Keratinocyte (primary cell): ENCODE data around the gene UBE2R2. TPM values are rescaled to one million over a fixed set of nuclear protein-coding genes. Genes with fewer than 3 reads are reported as not detected.

Experiments used
- DNase-seq: peaks from one replicate; pipeline ENCODE4 v3.0.0-alpha.2; 2011; ENCODE audit warnings: low read depth, missing footprints, low spot score
- FAIRE-seq: peaks from 2 replicates; lab custom pipeline; 2011; peaks lifted over from hg19 to GRCh38; lab: Jason Lieb, UNC
- H2AFZ ChIP-seq: 2 replicates; pipeline ENCODE4 v1.6.0; 2012; ENCODE audit warnings: low read length, control low read depth, inconsistent platforms; ENCODE audit not compliant: control insufficient read depth
- H3K27ac ChIP-seq: 2 replicates; pipeline ENCODE4 v1.5.1; 2011; ENCODE audit warnings: low read length; ENCODE audit not compliant: control insufficient read depth, insufficient read depth
- H3K27me3 ChIP-seq: 3 replicates; pipeline ENCODE4 v1.6.0; 2011; ENCODE audit warnings: low read length; ENCODE audit not compliant: control insufficient read depth, insufficient read depth; ENCODE audit errors: extremely low read depth
- H3K36me3 ChIP-seq, 2 experiments: 2 replicates in 1 of 2; 3 replicates in 1 of 2; pipeline ENCODE4 v1.5.1; 2011; ENCODE audit warnings: low read length in 2 of 2, mild to moderate bottlenecking in 1 of 2; ENCODE audit not compliant: control insufficient read depth in 2 of 2, insufficient read depth in 2 of 2; ENCODE audit errors: extremely low read depth in 1 of 2
- H3K4me1 ChIP-seq: 3 replicates; pipeline ENCODE4 v1.5.1; 2011; ENCODE audit warnings: low read length; ENCODE audit not compliant: control insufficient read depth, insufficient read depth; ENCODE audit errors: extremely low read depth
- H3K4me2 ChIP-seq: 3 replicates; pipeline ENCODE4 v1.6.0; 2011; ENCODE audit warnings: low read depth, low read length; ENCODE audit not compliant: control insufficient read depth, insufficient read depth; ENCODE audit errors: extremely low read depth
- H3K4me3 ChIP-seq, 3 experiments: fragments of 200-600 bp in 1 of 3; sonication (generic) in 1 of 3; 2 replicates in 2 of 3; 3 replicates in 1 of 3; pipeline ENCODE4 v1.5.1; 2011 to 2016; ENCODE audit warnings: low read length in 3 of 3, mild to moderate bottlenecking in 3 of 3, control low read depth in 2 of 3, inconsistent platforms in 1 of 3, low read depth in 1 of 3, mixed read lengths in 1 of 3, mixed run types in 1 of 3, moderate library complexity in 1 of 3; ENCODE audit not compliant: control insufficient read depth in 2 of 3, insufficient read depth in 2 of 3; ENCODE audit errors: extremely low read depth in 1 of 3
- H3K79me2 ChIP-seq: 2 replicates; pipeline ENCODE4 v1.6.0; 2012; ENCODE audit warnings: low read length; ENCODE audit not compliant: control insufficient read depth, insufficient read depth
- H3K9ac ChIP-seq: 3 replicates; pipeline ENCODE4 v1.6.0; 2011; ENCODE audit warnings: low read length; ENCODE audit not compliant: control insufficient read depth, insufficient read depth; ENCODE audit errors: extremely low read depth
- H3K9me1 ChIP-seq: 3 replicates; pipeline ENCODE4 v1.6.0; 2011; ENCODE audit warnings: low read length; ENCODE audit not compliant: control insufficient read depth, insufficient read depth; ENCODE audit errors: extremely low read depth
- H3K9me3 ChIP-seq: 2 replicates; pipeline ENCODE4 v1.5.1; 2012; ENCODE audit warnings: low read depth, low read length; ENCODE audit not compliant: control insufficient read depth
- H4K20me1 ChIP-seq: 3 replicates; pipeline ENCODE4 v1.6.0; 2011; ENCODE audit warnings: low read length; ENCODE audit not compliant: control insufficient read depth, insufficient read depth; ENCODE audit errors: extremely low read depth
- EZH2 ChIP-seq: IDR thresholded peaks from one replicate; pipeline ENCODE4 v1.6.1; 2012; ENCODE audit warnings: inconsistent platforms, mild to moderate bottlenecking, low read length, moderate library complexity
- dilution Hi-C: fragments of 300-500 bp; cut with MboI; formaldehyde crosslinking; loops from one replicate; pipeline ENCODE4 v1.7.0; 2020; ENCODE audit warnings: low sequenced_read_pairs; ENCODE audit not compliant: extremely low pct_ligation_motif_present
- polyA plus RNA-seq, 5 experiments: library from polyadenylated mRNA; depleted of rRNA in 3 of 5; stranded (reverse) in 3 of 5; stranded (forward) in 1 of 5; unstranded in 1 of 5; fragments of >200 nt; gene quantifications; 1 replicate in 1 of 5; 2 replicates in 3 of 5; 3 replicates in 1 of 5; pipeline versions ENCODE4 v1.2.1 to v1.2.3, GENCODE V29; 2011 to 2012; ENCODE audit warnings: missing spikeins in 2 of 5, low read depth in 1 of 5, low replicate concordance in 1 of 5
- TF ChIP-seq, protein P1 (sequence below), 3 experiments: IDR thresholded peaks in 1 of 3; conservative IDR thresholded peaks in 1 of 3; optimal IDR thresholded peaks in 1 of 3; 2 replicates in 2 of 3; 3 replicates in 1 of 3; pipeline versions ENCODE3 to v1.5.1; 2011; ENCODE audit warnings: low read length in 3 of 3, mild to moderate bottlenecking in 3 of 3, moderate library complexity in 2 of 3, control low read depth in 1 of 3, inconsistent platforms in 1 of 3; ENCODE audit not compliant: insufficient read depth in 2 of 3; ENCODE audit errors: extremely low read depth in 1 of 3

UBE2R2 gene
- polyA plus RNA-seq, 1 donor (not counting 4 experiments of a cell fraction or from before 2014, with no cell fraction given): 20.5 TPM

GRCh38 chr9:33908114-33908513 lies 91.2 kb downstream of the UBE2R2 start:
- Histone ChIP-seq H3K36me3 (peaks cover 5 to 13% of the 10 kb centered on the region in 2 experiments), H3K79me2 (peaks cover 67% of the 10 kb centered on the region), H3K4me1 (no peaks in the 10 kb centered on the region), H2AFZ (no peak overlapping the region), H3K9me3 (no peaks in the 10 kb centered on the region), H3K9me1 (no peaks in the 10 kb centered on the region), H3K4me2 (no peak overlapping the region), H4K20me1 (peaks cover 2% of the 10 kb centered on the region), H3K27ac (no peak overlapping the region), H3K4me3 (no peak overlapping the region), H3K9ac (no peak overlapping the region), H3K27me3 (no peaks in the 10 kb centered on the region)
- FAIRE-seq (no peak), DNase-seq (no peak)
- TF ChIP-seq EZH2: no peak
- TF ChIP-seq, protein P1, sequence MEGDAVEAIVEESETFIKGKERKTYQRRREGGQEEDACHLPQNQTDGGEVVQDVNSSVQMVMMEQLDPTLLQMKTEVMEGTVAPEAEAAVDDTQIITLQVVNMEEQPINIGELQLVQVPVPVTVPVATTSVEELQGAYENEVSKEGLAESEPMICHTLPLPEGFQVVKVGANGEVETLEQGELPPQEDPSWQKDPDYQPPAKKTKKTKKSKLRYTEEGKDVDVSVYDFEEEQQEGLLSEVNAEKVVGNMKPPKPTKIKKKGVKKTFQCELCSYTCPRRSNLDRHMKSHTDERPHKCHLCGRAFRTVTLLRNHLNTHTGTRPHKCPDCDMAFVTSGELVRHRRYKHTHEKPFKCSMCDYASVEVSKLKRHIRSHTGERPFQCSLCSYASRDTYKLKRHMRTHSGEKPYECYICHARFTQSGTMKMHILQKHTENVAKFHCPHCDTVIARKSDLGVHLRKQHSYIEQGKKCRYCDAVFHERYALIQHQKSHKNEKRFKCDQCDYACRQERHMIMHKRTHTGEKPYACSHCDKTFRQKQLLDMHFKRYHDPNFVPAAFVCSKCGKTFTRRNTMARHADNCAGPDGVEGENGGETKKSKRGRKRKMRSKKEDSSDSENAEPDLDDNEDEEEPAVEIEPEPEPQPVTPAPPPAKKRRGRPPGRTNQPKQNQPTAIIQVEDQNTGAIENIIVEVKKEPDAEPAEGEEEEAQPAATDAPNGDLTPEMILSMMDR (optimal IDR thresholded peaks at IDR 0.05 in 1 of 3, IDR thresholded peaks at IDR 0.05 in 1 of 3, conservative IDR thresholded peaks at IDR 0.05 in 1 of 3; ENCODE audit: extremely low read depth in 1 of 3, insufficient read depth in 2 of 3, low read length in 3 of 3): no peak
- dilution Hi-C loops: no loop called here

- Histone ChIP-seq H3K4me3 (no peak overlapping the region), H3K4me1 (no peaks in the 10 kb centered on the region), H3K79me2 (peaks cover 62% of the 10 kb centered on the region), H4K20me1 (peaks cover 2% of the 10 kb centered on the region), H3K4me2 (no peak overlapping the region), H3K9me1 (no peaks in the 10 kb centered on the region), H3K9me3 (no peaks in the 10 kb centered on the region), H2AFZ (no peak overlapping the region), H3K27me3 (no peaks in the 10 kb centered on the region), H3K36me3 (peaks cover 4 to 10% of the 10 kb centered on the region in 2 experiments), H3K27ac (no peak overlapping the region), H3K9ac (no peak overlapping the region)
- FAIRE-seq (no peak), DNase-seq (no peak)
- dilution Hi-C loops: no loop called here
- TF ChIP-seq, protein P1 (optimal IDR thresholded peaks at IDR 0.05 in 1 of 3, IDR thresholded peaks at IDR 0.05 in 1 of 3, conservative IDR thresholded peaks at IDR 0.05 in 1 of 3; ENCODE audit: extremely low read depth in 1 of 3, insufficient read depth in 2 of 3, low read length in 3 of 3): no peak
- no peak for TF ChIP-seq EZH2
These were observed 91.8 kb downstream of the UBE2R2 start for GRCh38 chr9:33908749-33909148.
